Skeletal muscle tissue (tissue), 4 donors: Measurements from ENCODE around the gene ZDHHC22. TPM values are rescaled to one million over a fixed set of nuclear protein-coding genes. Genes with fewer than 3 reads are reported as not detected.

Source experiments
- H3K27ac ChIP-seq: one replicate; pipeline ENCODE4 v1.7.0; 2013; ENCODE audit warnings: mild to moderate bottlenecking, low read depth, low read length, inconsistent platforms
- H3K27me3 ChIP-seq, 3 donors: one replicate each; pipeline ENCODE4 v1.7.0; 2013; ENCODE audit warnings: low read length in 3 of 3; ENCODE audit not compliant: control insufficient read depth in 3 of 3, insufficient read depth in 3 of 3
- H3K36me3 ChIP-seq, 3 donors: one replicate each; pipeline ENCODE4 v1.7.0; 2013; ENCODE audit warnings: low read length in 3 of 3; ENCODE audit not compliant: control insufficient read depth in 3 of 3, insufficient read depth in 3 of 3
- H3K4me1 ChIP-seq, 3 donors: one replicate each; pipeline ENCODE4 v1.7.0; 2013; ENCODE audit warnings: low read length in 3 of 3, mild to moderate bottlenecking in 3 of 3; ENCODE audit not compliant: control insufficient read depth in 3 of 3, insufficient read depth in 3 of 3
- H3K4me3 ChIP-seq, 3 donors: one replicate each; pipeline ENCODE4 v1.7.0; 2013; ENCODE audit warnings: low read length in 3 of 3
- H3K9ac ChIP-seq, 3 donors: one replicate each; pipeline ENCODE4 v1.7.0; 2013; ENCODE audit warnings: low read length in 3 of 3, mild to moderate bottlenecking in 3 of 3, moderate library complexity in 2 of 3, low read depth in 1 of 3
- H3K9me3 ChIP-seq, 3 donors: one replicate each; pipeline ENCODE4 v1.7.0; 2013; ENCODE audit warnings: low read length in 3 of 3; ENCODE audit not compliant: control insufficient read depth in 3 of 3
- total RNA-seq: library from RNA; depleted of rRNA; stranded (reverse); fragments of >200 nt; gene quantifications from one replicate; pipeline ENCODE4 v1.2.3, GENCODE V29; 2014
- donor health status: Osteomylitis.

ZDHHC22 gene
- total RNA-seq, 1 donor from 2014 or later, result 0.52 TPM

GRCh38 chr14:77087631-77088030, 54.0 kb downstream of the ZDHHC22 start:
- Histone ChIP-seq H3K9me3 (peaks cover 0 to 4% (median 0%) of the 10 kb centered on the region in 3 donors), H3K27ac (no peak overlapping the region), H3K36me3 (no peaks in the 10 kb centered on the region), H3K4me1 (no peaks in the 10 kb centered on the region), H3K27me3 (no peaks in the 10 kb centered on the region), H3K9ac (no peak overlapping the region), H3K4me3 (no peak overlapping the region)

DNA sequence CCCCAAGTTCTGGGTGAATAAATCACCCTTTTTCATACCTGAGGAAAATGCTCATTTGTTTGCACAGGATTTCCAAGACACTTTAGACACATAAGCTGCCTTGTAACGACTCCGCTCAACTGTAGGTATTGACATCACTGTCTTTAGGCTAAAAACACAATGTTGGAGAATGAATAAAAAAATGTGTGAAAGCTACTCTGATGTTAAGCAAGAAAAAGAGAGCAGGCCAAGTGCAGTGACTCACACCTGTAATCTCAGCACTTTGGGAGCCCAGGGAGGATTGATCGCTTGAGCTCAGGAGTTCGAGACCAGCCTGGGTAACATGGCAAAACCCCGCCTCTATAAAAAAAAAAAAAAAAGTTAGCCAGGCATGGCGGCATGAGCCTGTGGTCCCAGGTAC, 54.6 kb downstream of the ZDHHC22 start:
- no peak overlapping the region for H3K27ac ChIP-seq
- H3K4me3 ChIP-seq, result no peak overlapping the region
- peaks cover 0 to 4% (median 0%) of the 10 kb centered on the region in 3 donors for H3K9me3 ChIP-seq
- H3K36me3 ChIP-seq, result no peaks in the 10 kb centered on the region
- no peaks in the 10 kb centered on the region for H3K27me3 ChIP-seq
- no peaks in the 10 kb centered on the region for H3K4me1 ChIP-seq
- no peak overlapping the region for H3K9ac ChIP-seq

DNA sequence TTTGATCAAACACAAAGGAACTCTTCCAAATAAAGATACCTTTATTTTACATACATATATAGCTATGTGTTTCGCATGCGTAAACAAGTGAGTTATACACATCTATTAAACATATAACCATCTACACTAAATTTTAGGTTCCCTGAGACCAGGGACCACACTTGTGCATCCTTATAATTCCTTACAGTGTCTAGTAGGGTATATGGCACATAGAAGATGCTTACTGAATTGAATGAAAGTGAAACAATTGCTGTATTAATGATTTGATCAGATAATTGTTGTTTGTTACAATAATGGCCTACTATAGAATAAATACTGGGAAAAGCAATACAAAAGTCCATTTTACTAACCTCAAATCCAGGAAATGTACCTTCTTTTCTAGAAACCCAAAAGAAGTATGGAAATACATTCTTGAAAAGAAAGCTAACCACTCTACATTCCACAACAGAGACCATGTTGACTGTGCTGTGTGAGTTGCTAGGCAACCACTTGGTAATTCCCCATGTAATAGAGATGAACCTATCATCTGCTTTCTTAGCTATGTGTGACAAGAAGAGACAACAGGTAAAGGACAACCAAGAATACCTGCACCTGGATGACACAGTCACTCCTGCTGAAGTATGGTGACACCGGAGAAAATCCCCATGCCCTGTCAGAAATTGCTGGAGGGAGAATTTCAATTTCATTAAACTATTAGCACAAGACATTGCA, 55.4 kb downstream of the ZDHHC22 start:
- Histone ChIP-seq H3K4me1 (no peaks in the 10 kb centered on the region), H3K36me3 (no peaks in the 10 kb centered on the region), H3K9ac (no peak overlapping the region), H3K9me3 (peaks cover 0 to 2% (median 0%) of the 10 kb centered on the region in 3 donors), H3K4me3 (no peak overlapping the region), H3K27me3 (no peaks in the 10 kb centered on the region), H3K27ac (no peak overlapping the region)

DNA sequence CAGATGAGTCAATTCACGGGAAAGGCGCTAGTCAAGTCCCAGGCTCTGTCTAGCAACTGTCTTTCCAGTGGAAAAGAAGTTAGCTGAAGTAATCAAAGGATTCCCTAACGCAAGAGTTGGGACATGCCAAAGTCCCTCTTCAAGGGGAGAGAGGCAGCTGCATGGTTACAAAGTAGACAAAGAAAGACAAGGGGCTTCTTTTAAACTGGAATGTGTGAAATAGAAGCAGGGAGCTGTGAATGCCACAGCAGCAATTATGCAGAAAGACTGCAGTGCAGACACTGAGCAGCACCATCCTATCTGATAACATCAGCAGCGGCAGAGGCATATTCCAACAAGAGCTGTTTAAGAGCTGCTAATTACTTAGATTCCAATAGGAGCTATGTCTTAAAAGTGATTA, 56.1 kb downstream of the ZDHHC22 start:
- Histone ChIP-seq H3K27ac (no peak overlapping the region), H3K36me3 (no peaks in the 10 kb centered on the region), H3K4me1 (no peaks in the 10 kb centered on the region), H3K27me3 (no peaks in the 10 kb centered on the region), H3K4me3 (no peak overlapping the region), H3K9me3 (no peaks in the 10 kb centered on the region), H3K9ac (no peak overlapping the region)

GRCh38 chr14:77084985-77085384, 56.6 kb downstream of the ZDHHC22 start:
- H3K4me3 ChIP-seq, result no peak overlapping the region
- no peaks in the 10 kb centered on the region for H3K4me1 ChIP-seq
- H3K9ac ChIP-seq, result no peak overlapping the region
- H3K27ac ChIP-seq, result no peak overlapping the region
- H3K36me3 ChIP-seq, result no peaks in the 10 kb centered on the region
- H3K9me3 ChIP-seq, result peaks cover 0 to 3% (median 2%) of the 10 kb centered on the region in 3 donors
- H3K27me3 ChIP-seq, result no peaks in the 10 kb centered on the region

DNA sequence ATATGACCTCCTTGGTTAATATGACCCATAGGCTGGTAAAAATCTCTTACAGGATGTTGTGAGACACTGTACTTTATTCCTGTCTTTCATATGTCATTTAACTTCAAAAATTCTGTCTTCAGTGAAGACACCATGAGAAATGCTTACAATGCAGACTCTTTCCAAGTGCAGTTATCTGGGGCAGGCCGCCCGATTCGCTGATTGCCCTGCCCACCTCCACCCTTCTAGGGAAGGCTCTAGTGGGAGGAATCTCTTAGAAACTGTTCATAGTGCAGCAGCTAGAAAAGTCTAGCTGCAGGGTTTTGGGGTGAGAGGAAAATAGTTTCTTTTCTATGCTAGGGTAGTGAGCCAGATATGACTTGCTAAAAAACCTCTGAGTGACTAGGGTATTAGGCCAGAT, 58.5 kb downstream of the ZDHHC22 start:
- H3K36me3 ChIP-seq, result no peaks in the 10 kb centered on the region
- H3K9ac ChIP-seq, result no peak overlapping the region
- no peak overlapping the region for H3K27ac ChIP-seq
- H3K4me1 ChIP-seq, result no peaks in the 10 kb centered on the region
- no peak overlapping the region for H3K4me3 ChIP-seq
- no peaks in the 10 kb centered on the region for H3K27me3 ChIP-seq
- peaks cover 0 to 3% (median 3%) of the 10 kb centered on the region in 3 donors for H3K9me3 ChIP-seq

GRCh38 chr14:77082356-77082755, 59.2 kb downstream of the ZDHHC22 start:
- Histone ChIP-seq H3K27ac (no peak overlapping the region), H3K4me3 (no peak overlapping the region), H3K9ac (no peak overlapping the region), H3K9me3 (peaks cover 0 to 3% (median 3%) of the 10 kb centered on the region in 3 donors), H3K4me1 (peaks cover 0 to under 1% (median 0%) of the 10 kb centered on the region in 3 donors), H3K36me3 (no peaks in the 10 kb centered on the region), H3K27me3 (no peaks in the 10 kb centered on the region)

Other genes with a start within 250 kb of the ZDHHC22 start
- gene IRF2BPL, start 113.1 kb downstream of the ZDHHC22 start, total RNA-seq, result 20.9 TPM
- gene CIPC, start 43.5 kb downstream of the ZDHHC22 start, total RNA-seq, result 13.6 TPM
- 3.1 TPM for gene TMEM63C, start 40.0 kb upstream of the ZDHHC22 start, total RNA-seq
- not detected for gene NGB, start 129.4 kb upstream of the ZDHHC22 start, total RNA-seq
- 14.6 TPM for gene POMT2, start 179.1 kb upstream of the ZDHHC22 start, total RNA-seq
- 25.1 TPM for gene GSTZ1, start 179.2 kb upstream of the ZDHHC22 start, total RNA-seq
- gene TMED8, start 235.3 kb upstream of the ZDHHC22 start, total RNA-seq, result 3.7 TPM
- not detected for gene SAMD15, start 235.6 kb upstream of the ZDHHC22 start, total RNA-seq